Measurements from ENCODE around the gene TRAF1. TPM values are rescaled to one million over a fixed set of nuclear protein-coding genes. Genes with fewer than 3 reads are reported as not detected.

TRAF1 gene
- total and polyA plus RNA-seq, 2 of the 13 experiments (the other 11 are each of a cell fraction or from before 2014, with no cell fraction given) = 0.44 to 1.0 TPM

DNA sequence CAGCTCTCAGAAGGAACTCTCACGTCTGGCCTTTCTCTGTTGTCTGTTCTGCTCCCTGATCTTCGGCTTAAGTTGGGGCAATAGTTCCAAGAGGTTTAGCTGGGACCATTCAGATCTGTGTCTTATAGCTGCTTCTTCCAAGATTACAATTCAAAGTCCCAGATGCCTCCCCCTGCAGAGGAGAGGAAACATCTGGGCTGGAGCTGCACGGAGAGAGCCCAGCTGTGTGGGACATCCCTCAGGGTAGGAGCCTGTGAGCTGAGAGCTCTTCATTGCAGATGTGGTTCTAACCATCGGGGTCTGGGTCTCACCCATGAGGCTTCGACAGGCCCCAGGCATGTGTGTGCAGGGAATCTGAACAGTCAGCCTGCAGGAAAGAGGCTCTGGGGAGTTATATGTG, 40.6 kb downstream of the TRAF1 start:
- POLR2A ChIA-PET = interaction anchor here (0.5 kb wide), 1 partner anchor 10 kb away, joined by 3 read pairs; no protein-coding TSS in a partner anchor
- Histone ChIP-seq H3K4me2 (ENCODE audit: low read depth, low read length) (no peak overlapping the region), H3K4me1 (ENCODE audit: insufficient read depth, low read length) (peaks cover 29% of the 10 kb centered on the region), H3K27ac (ENCODE audit: extremely low read length, insufficient read depth, low read length) (no peak overlapping the region), H4K20me1 (ENCODE audit: insufficient read depth, low read length) (no peaks in the 10 kb centered on the region), H3K79me2 (ENCODE audit: insufficient read depth, low read length) (no peaks in the 10 kb centered on the region), H2AFZ (ENCODE audit: low read length) (no peak overlapping the region), H3K36me3 (replicated peaks in 1 of 2; ENCODE audit: control insufficient read depth in 1 of 2, insufficient read depth in 2 of 2, low read length in 2 of 2) (no peaks in the 10 kb centered on the region), H3K9ac (ENCODE audit: insufficient read depth, low read depth, low read length) (no peak overlapping the region), H3K9me3 (ENCODE audit: low read length) (no peaks in the 10 kb centered on the region), H3K27me3 (ENCODE audit: control insufficient read depth in 1 of 2, insufficient read depth in 2 of 2, low read length in 2 of 2) (0 out of 5 replicates have a peak, but pooled peaks cover 0 to 3% of the 10 kb centered on the region in 2 experiments), H3K4me3 (replicated peaks in 1 of 3; ENCODE audit: insufficient read depth in 1 of 3, low read depth in 2 of 3, low read length in 3 of 3) (no peak overlapping the region)
- no TSS peak for BruUV-seq (replicated peaks)
- CTCF ChIA-PET (ENCODE audit: low intra/inter-chr PET ratio, low total read pairs) = no interaction called here
- TF ChIP-seq TOPORS (CRISPR knock-in tag; IDR thresholded peaks at IDR 0.05) = no peak
- TF ChIP-seq NAIF1 (CRISPR knock-in tag; IDR thresholded peaks at IDR 0.05; ENCODE audit: borderline replicate concordance) = no peak
- TF ChIP-seq KLF13 (CRISPR knock-in tag; IDR thresholded peaks at IDR 0.05) = no peak
- TF ChIP-seq HNF1A (IDR thresholded peaks at IDR 0.05; ENCODE audit: low read depth) = no peak
- no peak for TF ChIP-seq HNF1A (CRISPR knock-in tag; IDR thresholded peaks at IDR 0.05; ENCODE audit: borderline replicate concordance)
- TF ChIP-seq ELK4 (CRISPR knock-in tag; IDR thresholded peaks at IDR 0.05; ENCODE audit: borderline replicate concordance) = no peak
- no peak for TF ChIP-seq ZNF362 (CRISPR knock-in tag; IDR thresholded peaks at IDR 0.05; ENCODE audit: borderline replicate concordance)
- no peak for TF ChIP-seq FOXA3 (CRISPR knock-in tag; IDR thresholded peaks at IDR 0.05)
- TF ChIP-seq RFX5 (IDR thresholded peaks at IDR 0.05; ENCODE audit: low read depth, low read length) = no peak
- TF ChIP-seq CENPX (CRISPR knock-in tag; IDR thresholded peaks at IDR 0.05) = no peak
- TF ChIP-seq ZNF232 (CRISPR knock-in tag; IDR thresholded peaks at IDR 0.05; ENCODE audit: borderline replicate concordance) = no peak
- TF ChIP-seq, protein P1, sequence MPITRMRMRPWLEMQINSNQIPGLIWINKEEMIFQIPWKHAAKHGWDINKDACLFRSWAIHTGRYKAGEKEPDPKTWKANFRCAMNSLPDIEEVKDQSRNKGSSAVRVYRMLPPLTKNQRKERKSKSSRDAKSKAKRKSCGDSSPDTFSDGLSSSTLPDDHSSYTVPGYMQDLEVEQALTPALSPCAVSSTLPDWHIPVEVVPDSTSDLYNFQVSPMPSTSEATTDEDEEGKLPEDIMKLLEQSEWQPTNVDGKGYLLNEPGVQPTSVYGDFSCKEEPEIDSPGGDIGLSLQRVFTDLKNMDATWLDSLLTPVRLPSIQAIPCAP (CRISPR knock-in tag; IDR thresholded peaks at IDR 0.05; ENCODE audit: low read depth) = no peak
- TF ChIP-seq, protein P2, sequence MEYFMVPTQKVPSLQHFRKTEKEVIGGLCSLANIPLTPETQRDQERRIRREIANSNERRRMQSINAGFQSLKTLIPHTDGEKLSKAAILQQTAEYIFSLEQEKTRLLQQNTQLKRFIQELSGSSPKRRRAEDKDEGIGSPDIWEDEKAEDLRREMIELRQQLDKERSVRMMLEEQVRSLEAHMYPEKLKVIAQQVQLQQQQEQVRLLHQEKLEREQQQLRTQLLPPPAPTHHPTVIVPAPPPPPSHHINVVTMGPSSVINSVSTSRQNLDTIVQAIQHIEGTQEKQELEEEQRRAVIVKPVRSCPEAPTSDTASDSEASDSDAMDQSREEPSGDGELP (IDR thresholded peaks at IDR 0.05; ENCODE audit: borderline replicate concordance, low read depth) = no peak
- TF ChIP-seq ZNF256 (CRISPR knock-in tag; conservative IDR thresholded peaks at IDR 0.05) = no peak
- no peak for TF ChIP-seq ZFP36 (IDR thresholded peaks at IDR 0.05; ENCODE audit: borderline replicate concordance, low read depth, low read length, partially characterized antibody)
- ATAC-seq (no peak; the same call in 2 of the 3 replicates), DNase-seq (ENCODE audit: low spot score) (no peak), FAIRE-seq (no peak)
- intact Hi-C loops (cut with micrococcal nuclease; ENCODE audit: unreplicated experiment) (no loop called here), in situ Hi-C loops (cut with HindIII; ENCODE audit: extremely low pct_ligation_motif_present, low pct_unique_long_range_greater_than_20kb) (no loop called here)
- WGBS (ENCODE audit: low lambda C conversion rate) = 59% methylated on average over 5 of the region's 5 CpGs

Measured in HepG2 (cell line).